SK-N-SH treated with all-trans-retinoic acid at 6 μM for 48 hours (cell line): ENCODE results near the gene ADAP2.

Experiments used
- CSRNP3 ChIP-seq: fragments of 250-450 bp; sonication (Bioruptor Pico); IDR thresholded peaks from 2 replicates; pipeline ENCODE4 v1.5.1; 2021; ENCODE audit warnings: mild to moderate bottlenecking, moderate library complexity
- ISL1 ChIP-seq: fragments of 250-450 bp; sonication (Bioruptor Pico); IDR thresholded peaks from 2 replicates; pipeline ENCODE4 v2.1.2; 2022; ENCODE audit warnings: mild to moderate bottlenecking, moderate library complexity
- TSHZ2 ChIP-seq: fragments of 250-450 bp; sonication (Bioruptor Pico); IDR thresholded peaks from 2 replicates; pipeline ENCODE4 v1.5.0; 2020; ENCODE audit warnings: mild to moderate bottlenecking, moderate library complexity
- ZC3H10 ChIP-seq: fragments of 250-450 bp; sonication (Bioruptor Pico); IDR thresholded peaks from 2 replicates; pipeline ENCODE4 v1.5.1; 2021; ENCODE audit warnings: mild to moderate bottlenecking, moderate library complexity
- ZFP30 ChIP-seq: fragments of 450-650 bp; formaldehyde crosslinking; IDR thresholded peaks from 2 replicates; pipeline ENCODE4 v1.5.0; 2022; ENCODE audit warnings: mild to moderate bottlenecking, moderate library complexity

- TF ChIP-seq CSRNP3 (CRISPR knock-in tag) (no peak), TSHZ2 (CRISPR knock-in tag) (no peak), ZC3H10 (CRISPR knock-in tag) (no peak), ZFP30 (CRISPR knock-in tag) (no peak), ISL1 (CRISPR knock-in tag) (no peak)
Observed at GRCh38 chr17:30961209-30962188, 39.8 kb downstream of the ADAP2 start.
